ENCODE data around the gene SLIT1. TPM values are rescaled to one million over a fixed set of nuclear protein-coding genes. Genes with fewer than 3 reads are reported as not detected.

Gene SLIT1
- total RNA-seq, 2 experiments from 2014 or later = 0.13 to 1.0 TPM

GRCh38 chr10:96988426-96988825 is 197.3 kb downstream of the SLIT1 start:
- Histone ChIP-seq H3K4me2 (ENCODE audit: low read length) (no peak overlapping the region), H4K20me1 (ENCODE audit: insufficient read depth, low read length) (no peaks in the 10 kb centered on the region), H3K79me2 (ENCODE audit: insufficient read depth, low read depth, low read length) (no peaks in the 10 kb centered on the region), H3K36me3 (ENCODE audit: insufficient read depth, low read length) (no peaks in the 10 kb centered on the region), H3K9me3 (ENCODE audit: low read length) (no peaks in the 10 kb centered on the region), H3K9me2 (ENCODE audit: insufficient read depth, low read length) (no peaks in the 10 kb centered on the region), H2AFZ (ENCODE audit: low read length) (no peak overlapping the region), H3K27ac (ENCODE audit: low read depth, low read length, poor library complexity, severe bottlenecking) (no peak overlapping the region), H3K4me3 (ENCODE audit: low read depth, low read length, poor library complexity, severe bottlenecking) (no peak overlapping the region), H3K4me1 (ENCODE audit: insufficient read depth, low read length, poor library complexity, severe bottlenecking) (peaks cover 8% of the 10 kb centered on the region)
- ChIA-PET CTCF (ENCODE audit: unreplicated experiment) (interaction anchor here (0.5 kb wide), 1 partner anchor 95 kb away, joined by 3 read pairs; no protein-coding TSS in a partner anchor), POLR2A (no interaction called here)
- no peak for DNase-seq (ENCODE audit: low spot score)
- no TSS peak for BruUV-seq (replicated peaks)
- TF ChIP-seq CTCF (conservative IDR thresholded peaks at IDR 0.05; ENCODE audit: low read length) (no peak), EZH2phosphoT487 (IDR thresholded peaks at IDR 0.05; ENCODE audit: borderline replicate concordance, low read depth, low read length) (no peak)
- intact Hi-C loops (cut with micrococcal nuclease; ENCODE audit: unreplicated experiment) = no loop called here

GRCh38 chr10:96987842-96988175 is 197.9 kb downstream of the SLIT1 start:
- H3K4me3 ChIP-seq (ENCODE audit: low read depth, low read length, poor library complexity, severe bottlenecking) = no peak overlapping the region
- no peaks in the 10 kb centered on the region for H3K9me2 ChIP-seq (ENCODE audit: insufficient read depth, low read length)
- no peaks in the 10 kb centered on the region for H3K79me2 ChIP-seq (ENCODE audit: insufficient read depth, low read depth, low read length)
- ChIA-PET CTCF (ENCODE audit: unreplicated experiment) (interaction anchor here (0.9 kb wide), 1 partner anchor 11 kb away, joined by 4 read pairs; no protein-coding TSS in a partner anchor), POLR2A (interaction anchor here (0.6 to 1.3 kb wide), 3 partner anchors 9 to 30 kb away, joined by 3 to 5 read pairs (median 4); no protein-coding TSS in a partner anchor)
- H3K4me2 ChIP-seq (ENCODE audit: low read length) = no peak overlapping the region
- intact Hi-C loops (cut with micrococcal nuclease; ENCODE audit: unreplicated experiment) = no loop called here
- H3K27ac ChIP-seq (ENCODE audit: low read depth, low read length, poor library complexity, severe bottlenecking) = no peak overlapping the region
- no peaks in the 10 kb centered on the region for H4K20me1 ChIP-seq (ENCODE audit: insufficient read depth, low read length)
- TF ChIP-seq CTCF (conservative IDR thresholded peaks at IDR 0.05; ENCODE audit: low read length) = no peak
- TF ChIP-seq EZH2phosphoT487 (IDR thresholded peaks at IDR 0.05; ENCODE audit: borderline replicate concordance, low read depth, low read length) = no peak
- BruUV-seq (replicated peaks) = no TSS peak
- no peaks in the 10 kb centered on the region for H3K36me3 ChIP-seq (ENCODE audit: insufficient read depth, low read length)
- H3K4me1 ChIP-seq (ENCODE audit: insufficient read depth, low read length, poor library complexity, severe bottlenecking) = peaks cover 6% of the 10 kb centered on the region
- H3K9me3 ChIP-seq (ENCODE audit: low read length) = no peaks in the 10 kb centered on the region
- DNase-seq (ENCODE audit: low spot score) = no peak
- H2AFZ ChIP-seq (ENCODE audit: low read length) = no peak overlapping the region

GRCh38 chr10:96987141-96987841 is 198.5 kb downstream of the SLIT1 start:
- Histone ChIP-seq H3K9me3 (ENCODE audit: low read length) (no peaks in the 10 kb centered on the region), H3K36me3 (ENCODE audit: insufficient read depth, low read length) (peaks cover 4% of the 10 kb centered on the region), H3K4me2 (ENCODE audit: low read length) (no peak overlapping the region), H2AFZ (ENCODE audit: low read length) (no peak overlapping the region), H3K27ac (ENCODE audit: low read depth, low read length, poor library complexity, severe bottlenecking) (no peak overlapping the region), H3K4me1 (ENCODE audit: insufficient read depth, low read length, poor library complexity, severe bottlenecking) (peaks cover under 1% of the 10 kb centered on the region), H3K9me2 (ENCODE audit: insufficient read depth, low read length) (no peaks in the 10 kb centered on the region), H4K20me1 (ENCODE audit: insufficient read depth, low read length) (no peaks in the 10 kb centered on the region), H3K4me3 (ENCODE audit: low read depth, low read length, poor library complexity, severe bottlenecking) (no peak overlapping the region), H3K79me2 (ENCODE audit: insufficient read depth, low read depth, low read length) (no peaks in the 10 kb centered on the region)
- no TSS peak for BruUV-seq (replicated peaks)
- intact Hi-C loops (cut with micrococcal nuclease; ENCODE audit: unreplicated experiment) = no loop called here
- POLR2A ChIA-PET = interaction anchor here (0.6 to 1.3 kb wide), 4 partner anchors 8 to 31 kb away, joined by 3 to 5 read pairs (median 4); no protein-coding TSS in a partner anchor
- DNase-seq (ENCODE audit: low spot score) = no peak
- TF ChIP-seq CTCF (conservative IDR thresholded peaks at IDR 0.05; ENCODE audit: low read length) (no peak), EZH2phosphoT487 (IDR thresholded peaks at IDR 0.05; ENCODE audit: borderline replicate concordance, low read depth, low read length) (no peak)
- CTCF ChIA-PET (ENCODE audit: unreplicated experiment) = interaction anchor here (0.6 to 0.9 kb wide), 2 partner anchors 11 to 38 kb away, joined by 3 to 4 read pairs; no protein-coding TSS in a partner anchor
